ENCODE measurements around the gene GTF3C5. TPM values are rescaled to one million over a fixed set of nuclear protein-coding genes. Genes with fewer than 3 reads are reported as not detected.
"Not testable (repeated sequence)": the region's sequence is repeated elsewhere in the genome, so short reads cannot be mapped to it uniquely, and the experiment has no call there.

GTF3C5 gene
- total RNA-seq, 1 donor from 2014 or later = 71.7 TPM

GRCh38 chr9:133070985-133071384 is 40.2 kb downstream of the GTF3C5 start:
- H3K27me3 Mint-ChIP-seq (ENCODE audit: unreplicated experiment); H3K4me3 Mint-ChIP-seq (ENCODE audit: unreplicated experiment); H3K4me1 Mint-ChIP-seq (ENCODE audit: unreplicated experiment); DNase-seq (ENCODE audit: low spot score); H3K9me3 Mint-ChIP-seq (ENCODE audit: unreplicated experiment); H3K36me3 Mint-ChIP-seq (ENCODE audit: low read depth, unreplicated experiment); H3K27ac Mint-ChIP-seq (ENCODE audit: unreplicated experiment): not testable (repeated sequence)

- no peak for DNase-seq (ENCODE audit: low spot score)
- H3K27me3 Mint-ChIP-seq (ENCODE audit: unreplicated experiment) = no peaks in the 10 kb centered on the region
- H3K27ac Mint-ChIP-seq (ENCODE audit: unreplicated experiment) = no peak overlapping the region
- H3K4me1 Mint-ChIP-seq (ENCODE audit: unreplicated experiment) = no peaks in the 10 kb centered on the region
- no peaks in the 10 kb centered on the region for H3K36me3 Mint-ChIP-seq (ENCODE audit: low read depth, unreplicated experiment)
- H3K4me3 Mint-ChIP-seq (ENCODE audit: unreplicated experiment) = no peak overlapping the region
- TF ChIP-seq CTCF (IDR thresholded peaks at IDR 0.05; ENCODE audit: unreplicated experiment) = no peak
- no peaks in the 10 kb centered on the region for H3K9me3 Mint-ChIP-seq (ENCODE audit: unreplicated experiment)
Measured at GRCh38 chr9:133071484-133072150, 40.8 kb downstream of the GTF3C5 start.

GRCh38 chr9:133072210-133072609 is 41.4 kb downstream of the GTF3C5 start:
- H3K27ac Mint-ChIP-seq (ENCODE audit: unreplicated experiment); H3K4me1 Mint-ChIP-seq (ENCODE audit: unreplicated experiment); H3K36me3 Mint-ChIP-seq (ENCODE audit: low read depth, unreplicated experiment); H3K4me3 Mint-ChIP-seq (ENCODE audit: unreplicated experiment); H3K27me3 Mint-ChIP-seq (ENCODE audit: unreplicated experiment); H3K9me3 Mint-ChIP-seq (ENCODE audit: unreplicated experiment); DNase-seq (ENCODE audit: low spot score): not testable (repeated sequence)

- Mint-ChIP-seq H3K4me1 (ENCODE audit: unreplicated experiment) (no peaks in the 10 kb centered on the region), H3K9me3 (ENCODE audit: unreplicated experiment) (no peaks in the 10 kb centered on the region), H3K4me3 (ENCODE audit: unreplicated experiment) (no peak overlapping the region), H3K27ac (ENCODE audit: unreplicated experiment) (no peak overlapping the region), H3K27me3 (ENCODE audit: unreplicated experiment) (no peaks in the 10 kb centered on the region), H3K36me3 (ENCODE audit: low read depth, unreplicated experiment) (no peaks in the 10 kb centered on the region)
- TF ChIP-seq CTCF (IDR thresholded peaks at IDR 0.05; ENCODE audit: unreplicated experiment) = no peak
- no peak for DNase-seq (ENCODE audit: low spot score)
Measured at GRCh38 chr9:133073086-133074014, 42.6 kb downstream of the GTF3C5 start.

- no peak for TF ChIP-seq CTCF (IDR thresholded peaks at IDR 0.05; ENCODE audit: unreplicated experiment)
- Mint-ChIP-seq H3K27ac (ENCODE audit: unreplicated experiment) (no peak overlapping the region), H3K36me3 (ENCODE audit: low read depth, unreplicated experiment) (no peaks in the 10 kb centered on the region), H3K4me3 (ENCODE audit: unreplicated experiment) (no peak overlapping the region), H3K4me1 (ENCODE audit: unreplicated experiment) (no peaks in the 10 kb centered on the region), H3K27me3 (ENCODE audit: unreplicated experiment) (no peaks in the 10 kb centered on the region), H3K9me3 (ENCODE audit: unreplicated experiment) (no peaks in the 10 kb centered on the region)
- DNase-seq (ENCODE audit: low spot score) = no peak
Measured at GRCh38 chr9:133074111-133074651, 43.4 kb downstream of the GTF3C5 start.

Data from endothelial cell (in vitro differentiated cells).